ENCODE data around the gene ZNF879.

ZNF879 gene

GRCh38 chr5:179023528-179024189 is at the start of gene ZNF879:
Gene ZNF879 (plus strand): TSS chr5:179023804. CDS start chr5:179025005, 1,201 bp downstream.
- DNase-seq (ENCODE audit: low read depth), result peak; percentile 92

DNA sequence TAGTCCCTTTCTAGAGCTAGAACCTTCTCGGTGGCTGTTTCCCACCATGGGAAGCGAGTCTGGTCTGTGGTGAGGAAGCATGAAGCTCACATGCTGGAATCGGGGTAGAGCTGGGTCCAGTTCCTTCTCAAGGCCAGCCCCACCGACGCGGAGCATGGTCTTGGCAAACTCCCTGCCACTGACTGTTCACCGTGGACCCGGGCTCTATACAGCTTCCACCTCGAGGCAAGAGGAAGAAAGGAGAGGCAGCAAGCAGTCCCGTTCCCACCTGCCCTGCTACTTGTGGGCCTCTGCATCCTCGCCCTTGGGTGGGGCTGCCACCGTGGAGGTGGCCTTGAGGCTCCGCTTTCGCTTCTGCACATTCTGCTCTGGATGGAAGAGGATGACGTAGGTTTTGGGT is 42.2 kb upstream of the ZNF879 start:
- DNase-seq (ENCODE audit: low read depth), result no peak
- TF ChIP-seq, protein P1, sequence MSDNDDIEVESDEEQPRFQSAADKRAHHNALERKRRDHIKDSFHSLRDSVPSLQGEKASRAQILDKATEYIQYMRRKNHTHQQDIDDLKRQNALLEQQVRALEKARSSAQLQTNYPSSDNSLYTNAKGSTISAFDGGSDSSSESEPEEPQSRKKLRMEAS (IDR thresholded peaks at IDR 0.05; ENCODE audit: low read depth, low read length), result no peak
- TF ChIP-seq POLR2A (IDR thresholded peaks at IDR 0.05; ENCODE audit: extremely low read depth, insufficient read length), result no peak
- no peak for TF ChIP-seq MYC (IDR thresholded peaks at IDR 0.05; ENCODE audit: low read depth, low read length)
- TF ChIP-seq, protein P2, sequence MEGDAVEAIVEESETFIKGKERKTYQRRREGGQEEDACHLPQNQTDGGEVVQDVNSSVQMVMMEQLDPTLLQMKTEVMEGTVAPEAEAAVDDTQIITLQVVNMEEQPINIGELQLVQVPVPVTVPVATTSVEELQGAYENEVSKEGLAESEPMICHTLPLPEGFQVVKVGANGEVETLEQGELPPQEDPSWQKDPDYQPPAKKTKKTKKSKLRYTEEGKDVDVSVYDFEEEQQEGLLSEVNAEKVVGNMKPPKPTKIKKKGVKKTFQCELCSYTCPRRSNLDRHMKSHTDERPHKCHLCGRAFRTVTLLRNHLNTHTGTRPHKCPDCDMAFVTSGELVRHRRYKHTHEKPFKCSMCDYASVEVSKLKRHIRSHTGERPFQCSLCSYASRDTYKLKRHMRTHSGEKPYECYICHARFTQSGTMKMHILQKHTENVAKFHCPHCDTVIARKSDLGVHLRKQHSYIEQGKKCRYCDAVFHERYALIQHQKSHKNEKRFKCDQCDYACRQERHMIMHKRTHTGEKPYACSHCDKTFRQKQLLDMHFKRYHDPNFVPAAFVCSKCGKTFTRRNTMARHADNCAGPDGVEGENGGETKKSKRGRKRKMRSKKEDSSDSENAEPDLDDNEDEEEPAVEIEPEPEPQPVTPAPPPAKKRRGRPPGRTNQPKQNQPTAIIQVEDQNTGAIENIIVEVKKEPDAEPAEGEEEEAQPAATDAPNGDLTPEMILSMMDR (IDR thresholded peaks at IDR 0.05; ENCODE audit: low read depth, low read length), result no peak
- H3K4me3 ChIP-seq (ENCODE audit: low read depth, low read length), result no peak overlapping the region

More at GRCh38 chr5:179023528-179024189, at the start of gene ZNF879:
- peak within 1 kb of the TSS; percentile 58 for H3K4me3 ChIP-seq (ENCODE audit: low read depth, low read length)
- TF ChIP-seq POLR2A (IDR thresholded peaks at IDR 0.05; ENCODE audit: extremely low read depth, insufficient read length) (no peak), MYC (IDR thresholded peaks at IDR 0.05; ENCODE audit: low read depth, low read length) (no peak)
- TF ChIP-seq, protein P1 (IDR thresholded peaks at IDR 0.05; ENCODE audit: low read depth, low read length), result no peak
- TF ChIP-seq, protein P2 (IDR thresholded peaks at IDR 0.05; ENCODE audit: low read depth, low read length), result no peak

DNA sequence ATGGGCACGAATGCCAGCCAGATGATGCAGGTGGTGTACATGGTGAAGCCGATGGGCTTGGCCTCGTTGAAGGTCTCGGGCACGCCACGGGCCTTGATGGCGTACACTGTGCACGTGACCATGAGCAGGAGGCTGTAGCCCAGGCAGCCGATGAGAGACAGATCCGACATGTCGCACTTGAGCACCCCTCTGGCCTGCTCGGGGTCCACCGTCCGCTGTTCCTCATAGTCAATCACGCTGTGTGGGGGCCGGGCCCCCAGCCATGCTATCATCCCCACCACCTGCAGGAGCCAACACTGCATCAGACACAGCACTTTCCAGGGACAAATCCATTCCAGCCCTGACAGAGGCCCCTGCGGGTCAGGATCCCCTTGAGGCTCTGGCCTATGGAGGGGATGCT is 40.7 kb upstream of the ZNF879 start:
- H3K4me3 ChIP-seq (ENCODE audit: low read depth, low read length), result no peak overlapping the region
- no peak for DNase-seq (ENCODE audit: low read depth)
- TF ChIP-seq, protein P2 (IDR thresholded peaks at IDR 0.05; ENCODE audit: low read depth, low read length), result no peak
- TF ChIP-seq MYC (IDR thresholded peaks at IDR 0.05; ENCODE audit: low read depth, low read length) (no peak), POLR2A (IDR thresholded peaks at IDR 0.05; ENCODE audit: extremely low read depth, insufficient read length) (no peak)
- TF ChIP-seq, protein P1 (IDR thresholded peaks at IDR 0.05; ENCODE audit: low read depth, low read length), result no peak

DNA sequence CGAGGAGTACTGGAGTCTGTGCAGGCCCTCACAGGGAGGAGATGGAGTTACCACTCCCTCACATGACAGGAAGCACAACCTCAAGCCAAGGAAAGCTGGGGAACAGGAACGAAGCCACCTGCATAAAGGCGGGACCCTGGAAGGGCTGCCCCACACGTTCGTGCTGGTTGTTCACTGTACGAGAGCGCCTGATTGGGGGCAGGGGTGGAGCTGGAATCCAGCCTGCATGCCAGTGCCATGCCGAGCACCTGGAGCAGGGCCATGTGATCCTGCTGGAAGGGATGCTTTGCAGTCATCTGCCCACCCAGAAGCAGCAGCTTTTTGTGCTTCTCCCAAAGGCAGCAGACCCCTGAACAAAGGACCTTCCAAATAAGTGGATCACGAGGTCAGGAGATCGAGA is 39.9 kb upstream of the ZNF879 start:
- H3K4me3 ChIP-seq (ENCODE audit: low read depth, low read length), result no peak overlapping the region
- DNase-seq (ENCODE audit: low read depth), result no peak
- no peak for TF ChIP-seq MYC (IDR thresholded peaks at IDR 0.05; ENCODE audit: low read depth, low read length)
- TF ChIP-seq POLR2A (IDR thresholded peaks at IDR 0.05; ENCODE audit: extremely low read depth, insufficient read length), result no peak
- TF ChIP-seq, protein P2 (IDR thresholded peaks at IDR 0.05; ENCODE audit: low read depth, low read length), result no peak
- TF ChIP-seq, protein P1 (IDR thresholded peaks at IDR 0.05; ENCODE audit: low read depth, low read length), result no peak

DNA sequence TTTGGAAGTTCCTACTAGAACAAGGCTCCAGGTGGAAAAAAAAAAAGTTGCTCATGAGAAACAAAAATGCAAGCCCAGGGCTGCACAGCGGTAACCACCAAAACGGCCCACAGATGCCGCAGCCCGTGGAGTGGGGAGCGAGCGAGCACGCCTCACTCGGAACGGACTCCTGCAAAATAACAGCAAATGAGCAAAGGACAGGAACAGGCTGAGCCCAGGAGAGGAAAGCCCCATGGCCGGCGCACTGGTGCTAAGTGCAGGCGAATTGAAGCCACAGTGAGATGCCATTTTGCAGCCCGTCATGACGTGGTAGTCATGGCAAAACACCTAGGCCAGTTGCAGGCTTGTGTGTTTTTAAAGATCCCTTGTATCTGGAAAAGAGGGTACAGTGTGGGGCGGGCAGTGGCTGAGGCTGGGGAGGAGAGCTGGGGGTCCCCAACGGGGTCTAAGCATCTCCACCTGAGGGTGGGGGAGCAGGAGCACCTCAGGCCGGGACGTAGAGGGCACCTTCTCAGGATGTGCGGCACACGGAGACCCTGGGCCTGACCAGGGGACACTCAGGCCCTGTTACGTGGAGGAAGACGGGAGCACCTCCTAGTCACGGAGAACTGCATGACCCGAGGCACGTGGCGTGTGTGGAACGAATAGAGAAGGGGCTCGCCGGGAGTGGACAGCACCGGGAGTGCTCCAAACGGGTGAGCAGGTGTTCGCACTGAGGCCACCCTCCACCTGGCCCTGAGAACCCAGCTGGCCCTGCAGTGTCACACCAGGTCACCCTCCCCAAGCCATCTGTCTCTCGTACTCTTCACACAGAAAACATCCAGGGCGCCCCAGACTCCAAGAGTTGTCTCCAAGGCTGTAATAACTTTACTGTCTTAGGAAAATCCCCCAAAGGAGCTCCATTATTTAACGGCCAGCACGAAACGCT is 39.2 kb upstream of the ZNF879 start:
- no peak overlapping the region for H3K4me3 ChIP-seq (ENCODE audit: low read depth, low read length)
- no peak for DNase-seq (ENCODE audit: low read depth)
- TF ChIP-seq, protein P2 (IDR thresholded peaks at IDR 0.05; ENCODE audit: low read depth, low read length), result no peak
- TF ChIP-seq MYC (IDR thresholded peaks at IDR 0.05; ENCODE audit: low read depth, low read length), result no peak
- no peak for TF ChIP-seq POLR2A (IDR thresholded peaks at IDR 0.05; ENCODE audit: extremely low read depth, insufficient read length)
- TF ChIP-seq, protein P1 (IDR thresholded peaks at IDR 0.05; ENCODE audit: low read depth, low read length), result no peak

Data from NB4 (cell line).